ENCODE results near the gene PLA2G4F.

DNA sequence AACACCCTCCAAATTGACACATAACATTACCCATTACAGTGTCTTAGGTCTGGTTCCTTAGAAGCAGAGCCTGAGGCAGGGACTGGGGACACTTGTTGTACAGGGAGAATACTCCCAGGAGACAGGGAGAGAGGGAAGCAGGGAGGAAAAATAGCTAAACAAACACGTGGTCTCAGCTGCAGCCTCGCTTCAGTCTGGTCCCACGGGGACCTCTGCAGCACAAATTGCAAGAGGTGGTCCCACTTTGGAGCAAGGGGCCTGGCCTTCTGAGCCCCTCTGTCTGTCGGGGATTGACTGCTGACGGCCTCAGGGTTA is 37.0 kb downstream of the PLA2G4F start:
- TF ChIP-seq, protein P1, sequence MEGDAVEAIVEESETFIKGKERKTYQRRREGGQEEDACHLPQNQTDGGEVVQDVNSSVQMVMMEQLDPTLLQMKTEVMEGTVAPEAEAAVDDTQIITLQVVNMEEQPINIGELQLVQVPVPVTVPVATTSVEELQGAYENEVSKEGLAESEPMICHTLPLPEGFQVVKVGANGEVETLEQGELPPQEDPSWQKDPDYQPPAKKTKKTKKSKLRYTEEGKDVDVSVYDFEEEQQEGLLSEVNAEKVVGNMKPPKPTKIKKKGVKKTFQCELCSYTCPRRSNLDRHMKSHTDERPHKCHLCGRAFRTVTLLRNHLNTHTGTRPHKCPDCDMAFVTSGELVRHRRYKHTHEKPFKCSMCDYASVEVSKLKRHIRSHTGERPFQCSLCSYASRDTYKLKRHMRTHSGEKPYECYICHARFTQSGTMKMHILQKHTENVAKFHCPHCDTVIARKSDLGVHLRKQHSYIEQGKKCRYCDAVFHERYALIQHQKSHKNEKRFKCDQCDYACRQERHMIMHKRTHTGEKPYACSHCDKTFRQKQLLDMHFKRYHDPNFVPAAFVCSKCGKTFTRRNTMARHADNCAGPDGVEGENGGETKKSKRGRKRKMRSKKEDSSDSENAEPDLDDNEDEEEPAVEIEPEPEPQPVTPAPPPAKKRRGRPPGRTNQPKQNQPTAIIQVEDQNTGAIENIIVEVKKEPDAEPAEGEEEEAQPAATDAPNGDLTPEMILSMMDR (conservative IDR thresholded peaks at IDR 0.05; ENCODE audit: low read length) = no peak
- no peak for TF ChIP-seq EZH2phosphoT487 (IDR thresholded peaks at IDR 0.05; ENCODE audit: borderline replicate concordance, low read depth, low read length)

Measured in OCI-LY7 (cell line).